Keratinocyte (primary cell): ENCODE results near the gene TEX261. TPM values are rescaled to one million over a fixed set of nuclear protein-coding genes. Genes with fewer than 3 reads are reported as not detected.
A peak's percentile ranks its signal among the peaks of the same experiment; 100 is the strongest.

Experiments
- DNase-seq: peaks from one replicate; pipeline ENCODE4 v3.0.0-alpha.2; 2011; ENCODE audit warnings: low read depth, missing footprints, low spot score
- FAIRE-seq: peaks from 2 replicates; lab custom pipeline; 2011; peaks lifted over from hg19 to GRCh38; lab: Jason Lieb, UNC
- H2AFZ ChIP-seq: 2 replicates; pipeline ENCODE4 v1.6.0; 2012; ENCODE audit warnings: low read length, control low read depth, inconsistent platforms; ENCODE audit not compliant: control insufficient read depth
- H3K27ac ChIP-seq: 2 replicates; pipeline ENCODE4 v1.5.1; 2011; ENCODE audit warnings: low read length; ENCODE audit not compliant: control insufficient read depth, insufficient read depth
- H3K27me3 ChIP-seq: 3 replicates; pipeline ENCODE4 v1.6.0; 2011; ENCODE audit warnings: low read length; ENCODE audit not compliant: control insufficient read depth, insufficient read depth; ENCODE audit errors: extremely low read depth
- H3K36me3 ChIP-seq, 2 experiments: 2 replicates in 1 of 2; 3 replicates in 1 of 2; pipeline ENCODE4 v1.5.1; 2011; ENCODE audit warnings: low read length in 2 of 2, mild to moderate bottlenecking in 1 of 2; ENCODE audit not compliant: control insufficient read depth in 2 of 2, insufficient read depth in 2 of 2; ENCODE audit errors: extremely low read depth in 1 of 2
- H3K4me1 ChIP-seq: 3 replicates; pipeline ENCODE4 v1.5.1; 2011; ENCODE audit warnings: low read length; ENCODE audit not compliant: control insufficient read depth, insufficient read depth; ENCODE audit errors: extremely low read depth
- H3K4me2 ChIP-seq: 3 replicates; pipeline ENCODE4 v1.6.0; 2011; ENCODE audit warnings: low read depth, low read length; ENCODE audit not compliant: control insufficient read depth, insufficient read depth; ENCODE audit errors: extremely low read depth
- H3K4me3 ChIP-seq, 3 experiments: fragments of 200-600 bp in 1 of 3; sonication (generic) in 1 of 3; 2 replicates in 2 of 3; 3 replicates in 1 of 3; pipeline ENCODE4 v1.5.1; 2011 to 2016; ENCODE audit warnings: low read length in 3 of 3, mild to moderate bottlenecking in 3 of 3, control low read depth in 2 of 3, inconsistent platforms in 1 of 3, low read depth in 1 of 3, mixed read lengths in 1 of 3, mixed run types in 1 of 3, moderate library complexity in 1 of 3; ENCODE audit not compliant: control insufficient read depth in 2 of 3, insufficient read depth in 2 of 3; ENCODE audit errors: extremely low read depth in 1 of 3
- H3K79me2 ChIP-seq: 2 replicates; pipeline ENCODE4 v1.6.0; 2012; ENCODE audit warnings: low read length; ENCODE audit not compliant: control insufficient read depth, insufficient read depth
- H3K9ac ChIP-seq: 3 replicates; pipeline ENCODE4 v1.6.0; 2011; ENCODE audit warnings: low read length; ENCODE audit not compliant: control insufficient read depth, insufficient read depth; ENCODE audit errors: extremely low read depth
- H3K9me1 ChIP-seq: 3 replicates; pipeline ENCODE4 v1.6.0; 2011; ENCODE audit warnings: low read length; ENCODE audit not compliant: control insufficient read depth, insufficient read depth; ENCODE audit errors: extremely low read depth
- H3K9me3 ChIP-seq: 2 replicates; pipeline ENCODE4 v1.5.1; 2012; ENCODE audit warnings: low read depth, low read length; ENCODE audit not compliant: control insufficient read depth
- H4K20me1 ChIP-seq: 3 replicates; pipeline ENCODE4 v1.6.0; 2011; ENCODE audit warnings: low read length; ENCODE audit not compliant: control insufficient read depth, insufficient read depth; ENCODE audit errors: extremely low read depth
- EZH2 ChIP-seq: IDR thresholded peaks from one replicate; pipeline ENCODE4 v1.6.1; 2012; ENCODE audit warnings: inconsistent platforms, mild to moderate bottlenecking, low read length, moderate library complexity
- dilution Hi-C: fragments of 300-500 bp; cut with MboI; formaldehyde crosslinking; loops from one replicate; pipeline ENCODE4 v1.7.0; 2020; ENCODE audit warnings: low sequenced_read_pairs; ENCODE audit not compliant: extremely low pct_ligation_motif_present
- polyA plus RNA-seq, 5 experiments: library from polyadenylated mRNA; depleted of rRNA in 3 of 5; stranded (reverse) in 3 of 5; stranded (forward) in 1 of 5; unstranded in 1 of 5; fragments of >200 nt; gene quantifications; 1 replicate in 1 of 5; 2 replicates in 3 of 5; 3 replicates in 1 of 5; pipeline versions ENCODE4 v1.2.1 to v1.2.3, GENCODE V29; 2011 to 2012; ENCODE audit warnings: missing spikeins in 2 of 5, low read depth in 1 of 5, low replicate concordance in 1 of 5
- TF ChIP-seq, protein P1 (sequence below), 3 experiments: IDR thresholded peaks in 1 of 3; conservative IDR thresholded peaks in 1 of 3; optimal IDR thresholded peaks in 1 of 3; 2 replicates in 2 of 3; 3 replicates in 1 of 3; pipeline versions ENCODE3 to v1.5.1; 2011; ENCODE audit warnings: low read length in 3 of 3, mild to moderate bottlenecking in 3 of 3, moderate library complexity in 2 of 3, control low read depth in 1 of 3, inconsistent platforms in 1 of 3; ENCODE audit not compliant: insufficient read depth in 2 of 3; ENCODE audit errors: extremely low read depth in 1 of 3

The TEX261 gene
- polyA plus RNA-seq, 1 donor (not counting 4 experiments of a cell fraction or from before 2014, with no cell fraction given): 78.8 TPM

- H3K27ac ChIP-seq: no peak overlapping the region
- dilution Hi-C loops: no loop called here
- no peak overlapping the region for H3K4me2 ChIP-seq
- no peaks in the 10 kb centered on the region for H4K20me1 ChIP-seq
- H3K4me1 ChIP-seq: peaks cover 15% of the 10 kb centered on the region
- no peak overlapping the region for H2AFZ ChIP-seq
- peaks cover 8% of the 10 kb centered on the region for H3K27me3 ChIP-seq
- no peaks in the 10 kb centered on the region for H3K79me2 ChIP-seq
- DNase-seq: no peak
- peak; percentile 71 for FAIRE-seq
- H3K9me3 ChIP-seq: no peaks in the 10 kb centered on the region
- no peak overlapping the region for H3K9ac ChIP-seq
- no peaks in the 10 kb centered on the region for H3K9me1 ChIP-seq
- no peak overlapping the region for H3K4me3 ChIP-seq
- H3K36me3 ChIP-seq: no peaks in the 10 kb centered on the region
- TF ChIP-seq, protein P1, sequence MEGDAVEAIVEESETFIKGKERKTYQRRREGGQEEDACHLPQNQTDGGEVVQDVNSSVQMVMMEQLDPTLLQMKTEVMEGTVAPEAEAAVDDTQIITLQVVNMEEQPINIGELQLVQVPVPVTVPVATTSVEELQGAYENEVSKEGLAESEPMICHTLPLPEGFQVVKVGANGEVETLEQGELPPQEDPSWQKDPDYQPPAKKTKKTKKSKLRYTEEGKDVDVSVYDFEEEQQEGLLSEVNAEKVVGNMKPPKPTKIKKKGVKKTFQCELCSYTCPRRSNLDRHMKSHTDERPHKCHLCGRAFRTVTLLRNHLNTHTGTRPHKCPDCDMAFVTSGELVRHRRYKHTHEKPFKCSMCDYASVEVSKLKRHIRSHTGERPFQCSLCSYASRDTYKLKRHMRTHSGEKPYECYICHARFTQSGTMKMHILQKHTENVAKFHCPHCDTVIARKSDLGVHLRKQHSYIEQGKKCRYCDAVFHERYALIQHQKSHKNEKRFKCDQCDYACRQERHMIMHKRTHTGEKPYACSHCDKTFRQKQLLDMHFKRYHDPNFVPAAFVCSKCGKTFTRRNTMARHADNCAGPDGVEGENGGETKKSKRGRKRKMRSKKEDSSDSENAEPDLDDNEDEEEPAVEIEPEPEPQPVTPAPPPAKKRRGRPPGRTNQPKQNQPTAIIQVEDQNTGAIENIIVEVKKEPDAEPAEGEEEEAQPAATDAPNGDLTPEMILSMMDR (optimal IDR thresholded peaks at IDR 0.05 in 1 of 3, IDR thresholded peaks at IDR 0.05 in 1 of 3, conservative IDR thresholded peaks at IDR 0.05 in 1 of 3; ENCODE audit: extremely low read depth in 1 of 3, insufficient read depth in 2 of 3, low read length in 3 of 3): peak; percentile 75 to 86 (median 80)
- TF ChIP-seq EZH2: no peak
These were observed 47.7 kb downstream of the TEX261 start for GRCh38 chr2:70946832-70947442.

GRCh38 chr2:70944111-70944690 lies 50.5 kb downstream of the TEX261 start:
- H3K9ac ChIP-seq: no peak overlapping the region
- no peaks in the 10 kb centered on the region for H3K36me3 ChIP-seq
- H3K27me3 ChIP-seq: peaks cover 17% of the 10 kb centered on the region
- no peak overlapping the region for H3K27ac ChIP-seq
- dilution Hi-C loops: no loop called here
- TF ChIP-seq, protein P1 (optimal IDR thresholded peaks at IDR 0.05 in 1 of 3, IDR thresholded peaks at IDR 0.05 in 1 of 3, conservative IDR thresholded peaks at IDR 0.05 in 1 of 3; ENCODE audit: extremely low read depth in 1 of 3, insufficient read depth in 2 of 3, low read length in 3 of 3): no peak
- no peak for TF ChIP-seq EZH2
- H2AFZ ChIP-seq: no peak overlapping the region
- no peaks in the 10 kb centered on the region for H3K79me2 ChIP-seq
- H3K4me1 ChIP-seq: peaks cover 15% of the 10 kb centered on the region
- no peak overlapping the region for H3K4me2 ChIP-seq
- H3K9me3 ChIP-seq: no peaks in the 10 kb centered on the region
- H3K4me3 ChIP-seq: no peak overlapping the region
- H3K9me1 ChIP-seq: no peaks in the 10 kb centered on the region
- FAIRE-seq (no peak), DNase-seq (no peak)
- no peaks in the 10 kb centered on the region for H4K20me1 ChIP-seq
